T47D (cell line): ENCODE measurements around the gene ASCC3.
"Not testable (repeated sequence)": the region's sequence is repeated elsewhere in the genome, so short reads cannot be mapped to it uniquely, and the experiment has no call there.

Experiments used
- DNase-seq, 2 experiments: peaks; one replicate each; pipeline versions ENCODE4 v3.0.0 to v3.0.0-alpha.2; 2011 to 2012; ENCODE audit warnings: low read depth in 1 of 2, low spot score in 1 of 2
- JUND ChIP-seq: IDR thresholded peaks from 2 replicates; pipeline ENCODE4 v1.6.1; 2012; ENCODE audit warnings: low read depth
- in situ Hi-C: cut with HindIII; loops from 2 replicates; pipeline ENCODE4 v1.10.0; 2016; ENCODE audit warnings: low sequenced_read_pairs, low pct_unique_long_range_greater_than_20kb

Gene ASCC3

DNA sequence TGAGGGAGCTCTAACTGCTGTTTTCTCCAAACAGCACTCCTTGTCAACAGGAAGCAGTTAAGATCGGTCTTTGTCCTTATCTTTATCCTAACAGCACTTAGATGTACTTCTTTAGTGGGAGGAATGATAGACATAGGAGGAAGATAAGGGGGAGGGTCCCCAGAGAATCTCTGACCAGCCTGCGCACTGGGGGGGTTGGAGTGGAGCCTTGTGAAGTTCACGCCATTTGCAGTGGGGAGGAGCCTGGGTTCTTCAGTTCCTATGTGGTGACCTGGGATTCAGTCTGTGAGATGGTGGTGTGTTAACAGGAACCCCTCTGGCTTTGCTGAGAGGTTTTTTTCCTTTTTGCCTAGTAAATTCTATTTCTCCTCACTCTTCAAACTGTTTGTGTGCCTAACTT is 18.1 kb upstream of the ASCC3 start:
- in situ Hi-C loops = no loop called here
- no peak for DNase-seq
- no peak for TF ChIP-seq JUND

DNA sequence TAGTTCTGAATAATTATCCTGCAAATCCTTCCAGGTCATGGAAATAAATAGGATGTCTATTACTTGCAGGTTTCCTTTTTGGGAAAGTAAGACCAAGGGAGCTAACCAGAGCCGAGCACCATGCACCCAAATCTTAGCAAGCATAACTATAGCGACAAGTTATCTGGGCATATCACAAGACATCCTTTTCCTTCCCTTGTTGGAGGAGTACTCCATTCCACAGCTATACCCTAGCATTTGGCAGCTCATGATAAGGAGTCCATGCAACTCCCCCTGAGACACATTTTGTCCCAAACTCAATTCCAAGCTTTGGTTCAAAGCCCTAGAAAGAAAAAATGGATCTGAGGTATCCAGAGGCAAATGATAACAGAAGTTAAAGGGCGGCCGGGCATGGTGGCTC is 16.5 kb upstream of the ASCC3 start:
- TF ChIP-seq JUND = no peak
- in situ Hi-C loops = no loop called here
- DNase-seq = no peak

DNA sequence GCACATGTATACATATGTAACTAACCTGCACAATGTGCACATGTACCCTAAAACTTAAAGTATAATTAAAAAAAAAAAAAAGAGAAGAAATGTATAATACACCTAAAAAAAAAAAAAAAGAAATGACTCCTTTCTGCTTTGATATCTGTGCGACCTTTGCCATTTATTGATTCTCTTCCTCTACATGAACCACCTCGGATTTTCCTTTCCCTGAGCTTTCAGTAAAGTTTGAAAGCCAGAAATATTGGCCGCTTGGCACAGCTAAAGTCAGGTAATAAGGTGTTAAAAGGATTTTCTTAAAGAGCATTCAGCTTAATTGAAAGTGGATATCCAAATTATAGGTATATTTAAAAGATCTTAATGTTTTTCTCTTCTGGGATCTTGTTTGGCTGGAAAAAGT is 12.6 kb upstream of the ASCC3 start:
- DNase-seq = no peak
- no peak for TF ChIP-seq JUND
- in situ Hi-C loops = no loop called here

DNA sequence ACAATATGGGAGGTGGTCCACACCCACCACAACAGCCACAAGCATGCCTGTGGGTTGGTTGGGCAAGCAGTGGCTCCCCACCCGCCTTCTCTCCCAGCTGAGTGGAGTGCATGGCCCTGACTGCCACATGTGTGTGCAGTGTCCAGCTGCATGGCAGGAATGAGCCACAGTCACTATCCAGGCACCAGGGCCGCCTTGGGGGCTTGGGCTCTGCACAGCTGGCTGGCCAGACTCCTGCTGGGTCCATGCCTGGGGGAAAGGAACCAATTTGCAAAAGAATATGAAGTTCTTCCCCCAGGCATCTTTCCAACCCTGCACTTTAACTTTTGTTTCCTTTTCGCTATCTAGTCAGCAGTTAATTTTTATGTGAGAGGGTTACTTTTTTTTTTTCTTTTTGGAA is 11.6 kb upstream of the ASCC3 start:
- TF ChIP-seq JUND = no peak
- no peak for DNase-seq
- in situ Hi-C loops = no loop called here

DNA sequence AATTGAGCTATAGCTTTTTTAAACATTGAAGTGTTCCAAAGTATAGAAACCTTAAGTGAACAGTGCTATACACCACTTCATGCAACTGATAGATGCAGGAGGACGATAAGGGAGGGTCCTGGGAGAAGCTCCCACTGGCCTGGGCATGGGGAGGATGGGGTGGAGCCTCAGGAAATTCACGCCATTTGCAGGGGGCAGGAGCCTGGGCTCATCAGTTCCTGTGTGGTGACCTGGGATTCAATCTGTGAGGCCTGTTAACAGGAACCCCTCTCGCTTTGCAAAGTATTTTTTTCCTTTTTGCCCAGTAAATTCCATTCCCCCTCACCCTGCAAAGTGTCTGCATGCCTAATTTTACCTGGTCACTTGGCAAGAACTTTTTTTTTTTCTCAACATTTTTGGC is 11.0 kb upstream of the ASCC3 start:
- TF ChIP-seq JUND = no peak
- DNase-seq = no peak
- in situ Hi-C loops = no loop called here

DNA sequence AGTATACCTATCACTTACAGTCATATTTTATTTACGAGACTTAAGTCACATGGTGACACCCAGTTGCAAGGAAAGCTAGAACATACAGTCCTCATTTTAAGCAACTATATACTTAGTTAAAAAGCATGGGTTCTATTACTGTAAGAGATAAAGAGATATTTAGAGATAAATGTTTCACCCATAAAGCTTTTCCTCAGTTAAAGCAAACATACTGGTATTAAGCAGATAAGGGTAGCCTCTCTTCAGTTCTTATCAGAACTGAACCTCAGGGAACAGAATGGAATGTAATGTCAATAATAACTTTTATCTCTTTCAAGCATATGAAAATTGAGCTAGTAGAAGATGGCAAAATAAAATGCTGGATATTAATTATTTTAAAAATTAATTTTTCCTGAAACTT is 9.9 kb upstream of the ASCC3 start:
- DNase-seq = no peak
- in situ Hi-C loops = no loop called here
- no peak for TF ChIP-seq JUND

DNA sequence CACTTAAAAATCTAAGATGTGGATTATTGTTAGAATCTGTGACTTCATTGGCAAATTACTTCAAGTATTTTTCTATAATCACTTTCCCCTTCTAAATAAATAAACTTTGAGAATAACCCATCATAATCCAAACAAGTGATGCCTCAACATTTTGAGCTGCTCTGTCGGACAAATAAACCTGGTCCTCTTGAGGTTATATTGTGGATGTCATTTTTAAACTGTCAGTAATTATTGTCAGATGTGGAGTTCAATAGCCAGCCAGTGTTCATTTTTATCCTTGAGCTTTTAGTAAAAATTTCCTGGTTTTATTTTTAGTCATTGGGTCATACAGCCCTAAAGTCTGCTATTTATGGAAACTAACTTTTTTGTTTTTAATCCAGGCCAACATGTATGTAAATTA is 9.5 kb upstream of the ASCC3 start:
- in situ Hi-C loops = not testable (repeated sequence)

DNA sequence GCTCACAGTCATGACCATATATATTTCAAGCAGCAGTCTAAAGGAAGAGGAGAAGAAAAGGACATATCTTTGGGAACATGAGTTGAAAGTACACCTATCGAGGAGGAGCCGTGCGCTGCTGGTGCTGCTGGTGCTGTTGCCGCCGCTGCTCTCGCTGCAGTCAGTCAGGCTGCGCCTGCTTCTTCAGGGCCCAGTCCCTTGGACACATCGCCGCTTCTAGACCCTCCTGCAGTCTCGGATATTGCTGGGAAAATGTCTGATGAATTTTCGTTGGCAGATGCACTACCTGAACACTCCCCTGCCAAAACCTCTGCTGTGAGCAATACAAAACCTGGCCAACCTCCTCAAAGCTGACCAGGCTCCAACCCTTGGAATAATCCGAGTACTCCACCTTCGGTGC is 8.2 kb upstream of the ASCC3 start:
- DNase-seq = no peak
- in situ Hi-C loops = no loop called here
- TF ChIP-seq JUND = no peak

More for the DNA sequence above, 9.5 kb upstream of the ASCC3 start:
- DNase-seq = not testable (repeated sequence)

DNA sequence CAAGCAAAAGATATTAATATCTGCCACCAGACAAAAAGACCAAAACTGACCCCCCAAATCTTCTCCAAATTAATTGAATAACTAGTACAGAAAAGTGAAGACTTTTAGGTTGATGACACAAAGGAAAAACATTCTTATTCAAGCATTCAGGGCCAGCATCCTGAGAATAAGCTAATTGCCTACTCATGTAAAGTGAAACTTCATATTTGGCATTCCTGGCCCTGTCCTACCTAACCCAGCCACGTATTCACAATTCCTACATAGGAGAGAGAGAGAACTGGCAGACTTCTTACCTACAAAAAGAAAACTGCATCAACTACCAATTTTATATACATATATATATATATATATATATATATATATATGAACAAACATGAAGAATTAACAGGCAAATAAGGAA is 4.9 kb upstream of the ASCC3 start:
- no peak for TF ChIP-seq JUND
- in situ Hi-C loops = no loop called here
- peak in 1 of 2 experiments; percentile 7 for DNase-seq

DNA sequence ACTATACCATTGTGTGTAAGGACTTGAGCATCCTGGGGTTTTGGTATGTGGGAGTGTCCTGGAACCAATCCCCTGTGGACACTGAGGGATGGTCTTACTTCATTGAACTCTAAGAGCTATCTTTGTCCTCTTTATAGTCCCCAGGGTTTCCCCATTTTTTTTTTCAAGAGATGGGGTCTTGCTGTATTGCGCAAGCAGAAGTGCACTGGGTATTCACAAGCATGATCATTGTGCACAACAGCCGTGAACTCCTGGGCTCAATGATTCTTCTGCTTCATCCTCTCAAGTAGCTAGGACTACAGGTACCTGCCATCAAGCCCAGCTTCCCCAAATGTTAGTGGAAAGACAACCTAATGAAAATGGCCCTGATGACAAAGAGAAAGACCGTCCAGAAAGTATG is 2.2 kb upstream of the ASCC3 start:
- no peak for TF ChIP-seq JUND
- no peak for DNase-seq
- in situ Hi-C loops = no loop called here

DNA sequence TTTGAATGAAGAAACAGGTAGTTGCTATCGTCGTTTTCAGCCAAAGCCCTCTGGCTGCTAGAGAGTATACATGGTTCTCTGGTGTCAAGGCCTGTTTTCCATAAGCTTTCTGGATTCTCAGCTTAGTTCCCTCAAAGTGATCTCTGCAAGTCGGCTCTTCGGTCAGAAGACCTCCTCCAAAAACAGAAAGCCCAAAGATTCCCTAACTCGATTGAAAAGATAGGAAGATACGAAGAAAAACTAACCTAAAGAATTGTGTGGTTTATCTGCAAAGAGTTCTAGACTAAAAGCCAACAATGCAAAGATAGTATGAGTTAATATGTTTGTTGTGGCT is 545 bp upstream of the ASCC3 start:
- no peak for DNase-seq
- in situ Hi-C loops = no loop called here
- TF ChIP-seq JUND = no peak

DNA sequence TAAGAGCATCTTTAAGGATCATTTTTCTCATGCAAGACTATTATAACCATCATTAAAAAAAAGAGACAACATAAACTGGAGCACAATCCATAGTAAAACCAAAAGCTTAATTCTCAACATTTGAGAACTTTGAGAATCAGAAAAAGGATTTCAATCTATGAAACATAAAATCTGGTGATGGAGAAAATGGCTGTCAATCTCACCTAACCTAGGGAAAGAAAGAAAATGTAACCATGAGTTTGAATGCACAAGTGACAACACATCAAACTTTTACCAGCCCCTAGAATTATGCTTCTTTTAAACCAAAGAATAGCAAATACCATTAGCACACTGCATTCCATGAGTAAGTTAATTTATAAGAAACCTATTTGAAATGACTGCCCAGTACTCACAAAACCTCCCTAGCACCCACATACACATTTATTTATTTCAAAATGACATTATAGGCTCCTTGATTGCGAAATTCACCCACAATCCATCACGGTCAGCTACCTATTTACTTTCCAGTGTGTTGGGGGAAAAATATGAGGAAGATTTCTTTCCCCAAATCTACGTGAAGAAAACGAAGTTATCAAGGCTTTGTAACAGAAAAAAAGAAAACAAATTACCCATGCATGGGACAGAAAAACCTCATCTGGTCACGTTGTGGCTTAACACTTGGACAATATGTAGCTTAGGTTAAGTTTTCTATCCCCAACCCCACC is 828 bp downstream of the ASCC3 start:
- in situ Hi-C loops = no loop called here
- peak in 1 of 2 experiments; percentile 32 for DNase-seq
- no peak for TF ChIP-seq JUND

DNA sequence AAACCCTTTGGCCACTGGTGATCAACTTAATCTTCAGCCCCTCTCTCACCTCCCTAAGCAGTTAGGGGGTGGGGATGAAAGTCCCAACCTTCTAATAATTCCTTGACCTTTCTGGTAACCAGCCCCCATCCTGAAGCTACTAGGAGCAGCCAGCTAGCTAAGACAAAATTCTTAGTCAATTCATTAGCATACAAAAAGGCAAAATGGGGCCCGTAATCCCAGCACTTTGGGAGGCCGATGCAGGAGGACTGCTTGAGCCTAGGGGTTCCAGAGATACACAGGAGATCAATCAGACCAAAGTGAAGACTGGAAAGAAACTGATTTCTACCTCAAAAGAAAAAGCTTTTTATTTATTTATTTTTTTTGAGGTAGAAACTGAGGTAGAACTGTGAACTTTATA is 1.8 kb downstream of the ASCC3 start:
- TF ChIP-seq JUND = no peak
- in situ Hi-C loops = no loop called here
- DNase-seq = no peak

DNA sequence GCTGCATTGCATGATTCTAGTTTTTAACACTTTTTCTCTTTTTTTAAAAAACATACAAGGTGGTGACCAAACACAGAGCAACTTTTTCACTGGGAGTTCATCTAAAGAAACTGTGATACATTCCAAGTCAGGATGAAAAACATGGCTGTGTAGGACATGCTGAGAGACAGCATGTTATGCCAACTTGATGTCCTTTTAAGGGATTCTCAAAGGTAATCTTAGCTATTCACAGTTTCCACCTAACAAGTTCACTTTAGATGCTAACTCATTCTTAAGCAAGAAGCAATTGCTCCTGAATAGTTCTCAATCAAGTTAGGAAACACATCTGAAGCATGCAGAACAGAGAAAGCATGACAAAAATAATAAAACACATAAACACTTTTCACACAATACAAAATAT is 3.3 kb downstream of the ASCC3 start:
- no peak for DNase-seq
- in situ Hi-C loops = no loop called here
- TF ChIP-seq JUND = no peak

DNA sequence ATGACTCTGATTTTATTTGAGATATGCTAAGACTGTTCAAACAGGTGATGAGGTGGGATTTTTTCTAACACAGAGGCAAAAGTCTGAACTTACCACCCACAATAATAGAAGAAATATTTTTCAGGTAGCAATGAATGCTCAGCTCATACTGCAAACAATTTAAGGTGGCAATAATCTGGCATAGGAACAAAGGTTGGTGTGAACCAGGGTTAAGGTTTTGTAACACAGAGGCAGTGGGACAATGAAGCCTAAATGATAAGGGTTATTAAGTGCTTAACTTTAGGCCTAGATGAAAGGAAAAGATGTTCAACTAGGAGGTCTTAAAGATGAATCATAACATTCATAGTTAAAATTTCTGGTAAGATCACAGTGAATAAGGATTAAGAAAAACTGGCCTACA is 4.9 kb downstream of the ASCC3 start:
- no peak for TF ChIP-seq JUND
- in situ Hi-C loops = no loop called here
- DNase-seq = no peak
